Trophoblast cell (in vitro differentiated cells and primary cell): ENCODE data around the gene MAPK4.
A peak's percentile ranks its signal among the peaks of the same experiment; 100 is the strongest.

Experiments used
- DNase-seq, 2 donors: peaks; one replicate each; pipeline ENCODE4 v3.0.0-alpha.2; 2016
- H2AFZ ChIP-seq: 2 replicates; pipeline ENCODE4 v1.6.1; 2013; ENCODE audit warnings: low read length, moderate library complexity, mild to moderate bottlenecking; ENCODE audit not compliant: insufficient read depth, poor library complexity
- H2AK5ac ChIP-seq: 2 replicates; pipeline ENCODE4 v1.6.1; 2013; ENCODE audit warnings: mild to moderate bottlenecking, low read length
- H2BK120ac ChIP-seq: 2 replicates; pipeline ENCODE4 v1.6.1; 2013; ENCODE audit warnings: low read length, mild to moderate bottlenecking, moderate library complexity; ENCODE audit not compliant: insufficient read depth, poor library complexity
- H2BK12ac ChIP-seq: 2 replicates; pipeline ENCODE4 v1.6.1; 2013; ENCODE audit warnings: mild to moderate bottlenecking, low read length, moderate library complexity
- H2BK5ac ChIP-seq: 2 replicates; pipeline ENCODE4 v1.6.1; 2013; ENCODE audit warnings: low read length, low read depth, moderate library complexity, mild to moderate bottlenecking; ENCODE audit not compliant: poor library complexity
- H3K14ac ChIP-seq: 2 replicates; pipeline ENCODE4 v1.6.1; 2013; ENCODE audit warnings: mild to moderate bottlenecking, low read length
- H3K18ac ChIP-seq: 2 replicates; pipeline ENCODE4 v1.6.1; 2013; ENCODE audit warnings: mild to moderate bottlenecking, low read length
- H3K23ac ChIP-seq: 2 replicates; pipeline ENCODE4 v1.6.1; 2013; ENCODE audit warnings: low read length
- H3K27ac ChIP-seq: 2 replicates; pipeline ENCODE4 v1.5.1; 2013; ENCODE audit warnings: low read depth, mild to moderate bottlenecking, inconsistent platforms, low read length, moderate library complexity
- H3K27me3 ChIP-seq: 2 replicates; pipeline ENCODE4 v1.6.1; 2013; ENCODE audit warnings: inconsistent platforms, mild to moderate bottlenecking, low read length, moderate library complexity; ENCODE audit not compliant: insufficient read depth
- H3K36me3 ChIP-seq, 2 experiments: 1 replicate in 1 of 2; 2 replicates in 1 of 2; pipeline ENCODE4 v1.6.1; 2013; ENCODE audit warnings: low read length in 2 of 2, mild to moderate bottlenecking in 2 of 2, moderate library complexity in 1 of 2; ENCODE audit not compliant: insufficient read depth in 2 of 2, control insufficient read depth in 1 of 2
- H3K4ac ChIP-seq: 2 replicates; pipeline ENCODE4 v1.6.1; 2013; ENCODE audit warnings: low read depth, mild to moderate bottlenecking, low read length, moderate library complexity
- H3K4me1 ChIP-seq, 2 experiments: 1 replicate in 1 of 2; 2 replicates in 1 of 2; pipeline ENCODE4 v1.6.1; 2013; ENCODE audit warnings: low read length in 2 of 2, mild to moderate bottlenecking in 2 of 2, moderate library complexity in 1 of 2; ENCODE audit not compliant: insufficient read depth in 2 of 2, control insufficient read depth in 1 of 2
- H3K4me2 ChIP-seq: 2 replicates; pipeline ENCODE4 v1.6.1; 2013; ENCODE audit warnings: inconsistent platforms, mild to moderate bottlenecking, low read length, moderate library complexity
- H3K4me3 ChIP-seq: 2 replicates; pipeline ENCODE4 v1.5.1; 2013; ENCODE audit warnings: mild to moderate bottlenecking, low read depth, low read length, inconsistent platforms
- H3K79me1 ChIP-seq: one replicate; pipeline ENCODE4 v1.6.1; 2013; ENCODE audit warnings: low read length
- H3K79me2 ChIP-seq: 2 replicates; pipeline ENCODE4 v1.6.1; 2013; ENCODE audit warnings: low read length, mild to moderate bottlenecking; ENCODE audit not compliant: control insufficient read depth, insufficient read depth, poor library complexity
- H3K9ac ChIP-seq: 2 replicates; pipeline ENCODE4 v1.6.1; 2013; ENCODE audit warnings: mild to moderate bottlenecking, low read length
- H3K9me3 ChIP-seq: 2 replicates; pipeline ENCODE4 v1.6.1; 2013; ENCODE audit warnings: low read depth, mild to moderate bottlenecking, control low read depth, inconsistent platforms, low read length; ENCODE audit not compliant: insufficient read depth
- H4K12ac ChIP-seq: 2 replicates; pipeline ENCODE4 v1.6.1; 2013; ENCODE audit warnings: low read depth, mild to moderate bottlenecking, low read length, moderate library complexity
- H4K8ac ChIP-seq: 2 replicates; pipeline ENCODE4 v1.6.1; 2013; ENCODE audit warnings: low read depth, mild to moderate bottlenecking, low read length, moderate library complexity
- H4K91ac ChIP-seq: one replicate; pipeline ENCODE4 v1.6.1; 2013; ENCODE audit warnings: low read depth, mild to moderate bottlenecking, low read length, moderate library complexity
- WGBS: extraction: QIAGEN DNeasy Blood & Tissue Kit; methylation state at CpG from one replicate; pipeline ENCODE4 v1.1.7; 2013; ENCODE audit warnings: missing lambda C conversion rate; ENCODE audit not compliant: insufficient read length, insufficient coverage; ENCODE audit errors: extremely low coverage; 5-methylcytosine and 5-hydroxymethylcytosine counted together

MAPK4 gene

DNA sequence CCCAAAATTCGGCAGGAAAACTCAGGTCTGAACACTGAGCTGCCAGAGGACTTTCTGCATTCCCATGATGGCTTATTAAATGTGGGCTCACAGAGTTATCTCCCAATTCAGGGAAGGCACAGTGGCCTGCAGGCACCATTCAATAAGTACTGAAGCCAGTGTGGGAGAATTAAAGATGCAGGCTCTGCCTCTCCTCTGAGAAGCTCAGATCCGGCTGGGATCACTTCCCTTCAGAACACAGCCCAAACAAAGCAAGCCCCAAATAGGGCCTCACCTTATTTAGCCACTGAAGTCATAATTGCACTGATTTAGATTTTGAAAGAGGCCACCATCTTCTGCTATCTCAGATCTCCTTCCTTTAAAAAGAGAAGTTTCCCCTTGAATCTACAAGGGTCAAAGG, 94.3 kb downstream of the MAPK4 start:
- Histone ChIP-seq H4K91ac (no peak overlapping the region), H3K18ac (no peak overlapping the region), H3K79me2 (no peaks in the 10 kb centered on the region), H3K4me3 (no peak overlapping the region), H4K12ac (no peak overlapping the region), H3K4me2 (no peak overlapping the region), H2AK5ac (no peak overlapping the region), H3K9me3 (peaks cover 2% of the 10 kb centered on the region), H3K27ac (no peak overlapping the region), H3K36me3 (no peaks in the 10 kb centered on the region), H3K23ac (no peak overlapping the region), H3K4ac (no peak overlapping the region), H3K27me3 (no peaks in the 10 kb centered on the region), H2AFZ (no peak overlapping the region), H3K14ac (no peak overlapping the region), H3K79me1 (no peaks in the 10 kb centered on the region), H2BK120ac (no peak overlapping the region), H4K8ac (no peak overlapping the region), H2BK12ac (no peak overlapping the region), H3K4me1 (peaks cover 5 to 9% of the 10 kb centered on the region in 2 experiments), H3K9ac (no peak overlapping the region), H2BK5ac (no peak overlapping the region)
- no peak for DNase-seq
- no CpG with 5 or more reads among the region's 2 CpGs for WGBS

GRCh38 chr18:50654658-50655550, 95.0 kb downstream of the MAPK4 start:
- Histone ChIP-seq H4K91ac (no peak overlapping the region), H3K27ac (no peak overlapping the region), H4K8ac (no peak overlapping the region), H3K36me3 (no peaks in the 10 kb centered on the region), H3K23ac (no peak overlapping the region), H3K79me2 (no peaks in the 10 kb centered on the region), H4K12ac (no peak overlapping the region), H2BK5ac (no peak overlapping the region), H2BK120ac (no peak overlapping the region), H2AFZ (no peak overlapping the region), H3K9ac (no peak overlapping the region), H3K79me1 (no peaks in the 10 kb centered on the region), H3K4me2 (no peak overlapping the region), H3K14ac (no peak overlapping the region), H3K9me3 (peaks cover 2% of the 10 kb centered on the region), H3K27me3 (no peaks in the 10 kb centered on the region), H3K4ac (no peak overlapping the region), H3K4me1 (peaks cover 6 to 8% of the 10 kb centered on the region in 2 experiments), H3K4me3 (no peak overlapping the region), H2AK5ac (no peak overlapping the region), H3K18ac (no peak overlapping the region), H2BK12ac (no peak overlapping the region)
- peak in 1 of 2 donors; percentile 14 for DNase-seq
- no CpG with 5 or more reads among the region's 17 CpGs for WGBS

- Histone ChIP-seq H3K9me3 (peaks cover 2% of the 10 kb centered on the region), H3K79me2 (no peaks in the 10 kb centered on the region), H2BK12ac (no peak overlapping the region), H3K27me3 (no peaks in the 10 kb centered on the region), H2BK120ac (no peak overlapping the region), H3K23ac (no peak overlapping the region), H2BK5ac (no peak overlapping the region), H4K12ac (no peak overlapping the region), H3K27ac (no peak overlapping the region), H3K36me3 (no peaks in the 10 kb centered on the region), H2AK5ac (no peak overlapping the region), H2AFZ (no peak overlapping the region), H3K4me2 (no peak overlapping the region), H3K14ac (no peak overlapping the region), H3K79me1 (no peaks in the 10 kb centered on the region), H3K4me3 (no peak overlapping the region), H3K18ac (no peak overlapping the region), H4K91ac (no peak overlapping the region), H3K4me1 (peaks cover under 1 to 6% of the 10 kb centered on the region in 2 experiments), H4K8ac (no peak overlapping the region), H3K9ac (no peak overlapping the region), H3K4ac (no peak overlapping the region)
- WGBS: no CpG with 5 or more reads among the region's 2 CpGs
- DNase-seq: no peak
Measured at GRCh38 chr18:50656396-50656795, 96.5 kb downstream of the MAPK4 start.

- H3K4me1 ChIP-seq: peaks cover 0 to 6% of the 10 kb centered on the region in 2 experiments
- H2BK12ac ChIP-seq: no peak overlapping the region
- H3K14ac ChIP-seq: no peak overlapping the region
- H3K36me3 ChIP-seq: no peaks in the 10 kb centered on the region
- WGBS: no CpG with 5 or more reads among the region's 8 CpGs
- H3K4me2 ChIP-seq: no peak overlapping the region
- H2BK5ac ChIP-seq: no peak overlapping the region
- H4K8ac ChIP-seq: no peak overlapping the region
- H3K27ac ChIP-seq: no peak overlapping the region
- no peak overlapping the region for H2BK120ac ChIP-seq
- no peaks in the 10 kb centered on the region for H3K27me3 ChIP-seq
- DNase-seq: no peak
- no peak overlapping the region for H2AK5ac ChIP-seq
- no peak overlapping the region for H4K91ac ChIP-seq
- no peak overlapping the region for H3K4me3 ChIP-seq
- H3K23ac ChIP-seq: no peak overlapping the region
- no peak overlapping the region for H3K9ac ChIP-seq
- H3K9me3 ChIP-seq: peaks cover 2% of the 10 kb centered on the region
- no peak overlapping the region for H2AFZ ChIP-seq
- no peaks in the 10 kb centered on the region for H3K79me1 ChIP-seq
- H3K4ac ChIP-seq: no peak overlapping the region
- no peak overlapping the region for H3K18ac ChIP-seq
- H3K79me2 ChIP-seq: no peaks in the 10 kb centered on the region
- H4K12ac ChIP-seq: no peak overlapping the region
Measured at GRCh38 chr18:50656841-50657470, 97.1 kb downstream of the MAPK4 start.
